ENCODE results near the gene C22orf31. TPM values are rescaled to one million over a fixed set of nuclear protein-coding genes. Genes with fewer than 3 reads are reported as not detected.
A peak's percentile ranks its signal among the peaks of the same experiment; 100 is the strongest.

Gene C22orf31
- total RNA-seq, 2 donors from 2014 or later, result not detected

- Histone ChIP-seq H3K27me3 (no peaks in the 10 kb centered on the region), H3K27ac (peak overlapping the region in 3 of 4 donors; percentile 82 to 93 (median 91)), H3K36me3 (replicated peaks in 1 of 2; ENCODE audit: insufficient read depth in 1 of 2, low read depth in 2 of 2) (no peaks in the 10 kb centered on the region), H3K4me3 (no peak overlapping the region), H3K9me3 (no peaks in the 10 kb centered on the region), H3K4me1 (peaks cover 54% of the 10 kb centered on the region)
- DNase-seq (no peak), ATAC-seq (no peak)
- 82 to 83% methylated on average over 9 of the region's 9 CpGs for WGBS, 2 donors
- TF ChIP-seq CTCF (IDR thresholded peaks at IDR 0.05) (no peak), POLR2A (IDR thresholded peaks at IDR 0.05) (no peak)
- intact Hi-C loops (cut with DNase I), result loop anchor here (5.0 kb wide), 1 partner anchor 117 kb away; no protein-coding TSS in a partner anchor
Measured at GRCh38 chr22:29029202-29030000, 32.2 kb downstream of the C22orf31 start.

- WGBS, 2 donors, result 78 to 92% methylated on average over 4 of the region's 4 CpGs
- intact Hi-C loops (cut with DNase I), result loop anchor here (5.0 kb wide), 1 partner anchor 116 kb away; no protein-coding TSS in a partner anchor
- DNase-seq (no peak), ATAC-seq (no peak)
- Histone ChIP-seq H3K36me3 (replicated peaks in 1 of 2; ENCODE audit: insufficient read depth in 1 of 2, low read depth in 2 of 2) (no peaks in the 10 kb centered on the region), H3K4me3 (no peak overlapping the region), H3K27me3 (no peaks in the 10 kb centered on the region), H3K27ac (no peak overlapping the region), H3K9me3 (no peaks in the 10 kb centered on the region), H3K4me1 (peaks cover 57% of the 10 kb centered on the region)
- no peak for TF ChIP-seq POLR2A (IDR thresholded peaks at IDR 0.05)
Measured at GRCh38 chr22:29028468-29028867, 33.2 kb downstream of the C22orf31 start.

GRCh38 chr22:29026579-29026978 lies 35.1 kb downstream of the C22orf31 start:
- WGBS, 2 donors, result 88 to 100% methylated on average over 3 of the region's 3 CpGs
- no peak overlapping the region for H3K4me3 ChIP-seq
- no peaks in the 10 kb centered on the region for H3K9me3 ChIP-seq
- no peaks in the 10 kb centered on the region for H3K27me3 ChIP-seq
- H3K4me1 ChIP-seq, result peaks cover 55% of the 10 kb centered on the region
- no peak for ATAC-seq
- TF ChIP-seq CTCF (IDR thresholded peaks at IDR 0.05) (no peak), POLR2A (IDR thresholded peaks at IDR 0.05) (no peak)
- intact Hi-C loops (cut with DNase I), result loop anchor here (5.0 kb wide), 1 partner anchor 114 kb away; no protein-coding TSS in a partner anchor
- H3K27ac ChIP-seq, result no peak overlapping the region
- H3K36me3 ChIP-seq (replicated peaks in 1 of 2; ENCODE audit: insufficient read depth in 1 of 2, low read depth in 2 of 2), result no peaks in the 10 kb centered on the region
- no peak for DNase-seq

GRCh38 chr22:29023172-29023796 lies 38.3 kb downstream of the C22orf31 start:
- 52 to 63% methylated on average over 2 to 3 of the region's 3 CpGs for WGBS, 2 donors
- Histone ChIP-seq H3K36me3 (replicated peaks in 1 of 2; ENCODE audit: insufficient read depth in 1 of 2, low read depth in 2 of 2) (no peaks in the 10 kb centered on the region), H3K9me3 (no peaks in the 10 kb centered on the region), H3K27me3 (no peaks in the 10 kb centered on the region), H3K4me3 (no peak overlapping the region), H3K4me1 (peaks cover 24% of the 10 kb centered on the region), H3K27ac (peak overlapping the region in 2 of 4 donors; percentile 28 to 29)
- peak in 1 of 4 donors; percentile 35 for DNase-seq
- intact Hi-C loops (cut with DNase I), result no loop called here
- no peak for ATAC-seq
- no peak for TF ChIP-seq POLR2A (IDR thresholded peaks at IDR 0.05)
- no peak for TF ChIP-seq CTCF (IDR thresholded peaks at IDR 0.05)

- Histone ChIP-seq H3K9me3 (no peaks in the 10 kb centered on the region), H3K36me3 (replicated peaks in 1 of 2; ENCODE audit: insufficient read depth in 1 of 2, low read depth in 2 of 2) (no peaks in the 10 kb centered on the region)
- no peak for DNase-seq
Measured at GRCh38 chr22:29022101-29022817, 39.4 kb downstream of the C22orf31 start.

More at GRCh38 chr22:29022101-29022817, 39.4 kb downstream of the C22orf31 start:
- ATAC-seq, result peak; percentile 45
- no peak overlapping the region for H3K4me3 ChIP-seq
- peak overlapping the region in 3 of 4 donors; percentile 10 to 39 (median 29) for H3K27ac ChIP-seq
- WGBS, 2 donors, result 52 to 55% methylated on average over 6 of the region's 6 CpGs
- H3K4me1 ChIP-seq, result peaks cover 26% of the 10 kb centered on the region
- no peaks in the 10 kb centered on the region for H3K27me3 ChIP-seq
- TF ChIP-seq POLR2A (IDR thresholded peaks at IDR 0.05), result no peak
- no peak for TF ChIP-seq CTCF (IDR thresholded peaks at IDR 0.05)
- intact Hi-C loops (cut with DNase I), result no loop called here
